NCI-H2196 (cell line): Measurements from ENCODE around the gene GID8.

Source experiments
- DNase-seq: peaks from one replicate; lab custom pipeline; 2025; ENCODE audit not compliant: unreplicated experiment; lab: John Stamatoyannopoulos, UW

GID8 gene

DNA sequence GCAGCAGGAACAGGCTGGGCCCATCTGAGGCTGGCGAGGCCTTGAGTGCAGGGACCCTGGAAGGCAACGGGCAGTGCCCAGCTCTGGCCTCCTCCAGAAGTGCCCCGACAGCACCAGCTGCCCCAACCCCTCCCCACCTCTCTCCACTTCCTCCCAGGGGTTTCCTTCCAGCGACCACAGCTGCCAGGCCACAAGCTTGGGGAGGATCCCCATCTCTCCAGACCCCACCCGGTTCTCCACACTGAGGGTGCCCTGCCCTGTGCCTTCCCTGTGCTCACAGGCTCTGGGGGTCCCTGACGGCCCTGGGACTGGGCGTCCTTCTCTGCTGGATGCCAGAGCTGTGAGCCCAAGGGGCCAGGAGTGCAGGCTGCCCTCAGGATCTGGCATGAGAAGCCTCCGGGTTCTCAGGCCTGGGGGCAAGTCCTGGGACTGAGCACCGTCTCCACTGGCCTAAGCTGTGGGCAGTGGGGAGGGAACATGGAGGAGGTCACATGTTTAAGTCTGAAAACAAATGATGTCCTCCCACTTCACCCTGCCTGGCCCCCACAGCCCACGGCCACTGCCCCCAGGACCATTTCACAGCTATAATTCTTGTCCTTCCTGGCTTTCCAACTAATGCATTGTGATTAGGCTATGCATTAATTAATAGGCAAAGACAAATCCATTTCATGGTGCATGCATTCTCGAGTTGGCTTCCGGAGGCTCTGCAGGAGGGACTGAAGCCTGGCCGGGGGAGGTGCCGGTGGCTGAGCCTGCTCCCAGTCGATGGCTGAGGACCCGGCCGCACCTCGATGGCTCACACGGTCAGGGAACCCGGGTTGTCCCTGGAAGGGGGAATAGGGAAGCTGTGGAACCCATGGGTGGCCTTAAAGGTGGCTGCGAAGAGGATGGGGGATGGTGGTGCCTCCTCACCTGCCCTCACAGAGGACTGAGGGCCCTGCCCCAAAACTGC is 44.5 kb downstream of the GID8 start:
- no peak for DNase-seq

DNA sequence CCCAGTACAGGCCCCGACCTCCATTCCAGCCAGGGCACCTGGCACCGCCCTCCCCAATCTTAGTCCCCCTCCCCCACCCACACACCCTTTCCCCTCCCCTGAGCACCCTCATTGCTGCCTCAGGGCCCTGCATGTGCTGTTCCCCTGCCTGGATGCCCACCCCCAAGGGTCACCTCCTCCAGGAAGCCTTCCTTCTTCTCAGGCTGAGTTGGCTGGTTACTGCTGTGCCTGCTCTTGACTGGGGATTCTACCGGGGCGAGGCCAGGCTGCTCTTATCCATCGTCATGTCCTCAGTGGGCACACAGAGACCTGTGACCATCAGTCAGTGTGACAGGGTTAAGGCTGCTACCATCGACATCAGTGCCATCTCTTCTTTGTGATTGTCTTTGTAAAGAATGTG is 45.3 kb downstream of the GID8 start:
- DNase-seq, result no peak

DNA sequence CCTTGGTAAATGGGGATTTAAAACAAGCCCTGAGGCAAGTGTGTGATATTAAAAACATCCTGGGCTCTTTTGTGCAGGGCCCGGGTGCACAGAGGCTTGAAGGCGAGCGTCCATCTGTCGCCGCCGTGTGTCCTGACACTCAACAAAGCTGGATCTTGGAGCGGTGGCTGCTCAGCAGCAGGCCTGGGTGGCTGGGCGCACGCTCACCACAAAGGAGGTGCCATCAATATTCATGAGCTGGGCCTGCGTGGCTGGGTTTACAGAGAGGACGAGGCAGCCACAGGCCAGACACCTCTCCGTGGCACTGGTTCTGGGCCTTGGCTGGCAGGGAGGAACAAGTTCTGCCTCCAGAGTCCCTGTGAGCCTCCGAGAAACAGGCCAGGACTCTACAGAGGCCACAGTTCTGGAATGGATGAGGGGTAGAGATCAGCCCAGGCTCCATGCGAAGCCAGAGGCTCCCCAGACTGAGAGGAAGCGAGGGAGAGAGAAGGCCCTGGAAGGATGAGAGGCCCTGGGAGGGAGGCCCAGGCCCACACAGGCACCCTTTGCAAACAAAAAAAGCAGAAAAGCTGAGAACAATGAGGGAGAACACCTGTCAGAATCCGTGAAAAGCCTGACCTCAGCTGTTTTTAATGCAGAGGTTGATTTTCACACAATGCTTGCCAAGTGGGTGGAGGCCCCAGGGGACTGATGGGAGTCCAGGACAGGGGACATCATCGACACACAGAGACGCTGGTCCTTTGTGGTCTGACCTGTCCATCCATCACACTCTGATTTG is 46.9 kb downstream of the GID8 start:
- DNase-seq, result no peak

DNA sequence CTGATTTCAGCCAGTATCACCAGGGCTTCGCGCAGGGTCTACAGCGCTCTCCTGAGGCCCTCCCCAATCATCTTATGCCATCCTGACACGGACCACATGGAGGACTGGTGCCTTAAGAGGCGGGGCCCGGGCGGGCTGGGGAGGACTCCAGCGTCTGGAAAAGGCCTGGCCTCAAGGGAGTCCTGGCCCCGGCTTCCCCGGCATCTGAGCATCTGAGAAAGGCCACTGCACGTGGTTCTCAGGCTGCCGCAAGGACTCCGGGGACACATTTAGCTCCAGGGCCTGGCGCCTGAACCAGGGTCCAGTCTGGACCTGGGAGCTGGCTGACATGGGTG is 47.5 kb downstream of the GID8 start:
- DNase-seq, result no peak

DNA sequence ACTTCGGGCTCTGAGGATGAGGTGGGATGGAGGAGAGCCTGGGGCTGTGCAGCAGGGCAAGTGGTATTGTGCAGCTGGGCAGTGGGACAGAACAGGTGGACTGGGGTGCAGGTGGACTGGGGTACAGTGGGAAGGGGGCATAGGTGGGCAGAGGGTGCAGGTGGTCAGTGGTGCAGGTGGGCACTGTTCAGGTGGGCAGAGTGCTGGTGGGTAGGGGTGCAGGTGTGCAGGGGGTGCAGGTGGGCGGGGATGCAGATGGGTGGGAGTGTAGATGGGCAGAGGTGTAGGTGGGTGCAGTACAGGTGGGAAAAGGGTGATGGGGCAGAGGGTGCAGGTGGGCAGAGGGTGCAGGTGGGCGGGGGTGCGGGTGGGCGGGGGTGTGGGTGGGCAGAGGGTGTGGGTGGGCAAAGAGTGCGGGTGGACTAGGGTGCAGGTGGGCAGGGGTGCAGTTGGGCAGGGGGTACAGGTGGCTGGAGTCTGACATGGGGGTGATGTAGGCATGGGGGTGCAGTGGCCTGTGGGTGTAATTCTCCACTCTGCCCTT is 48.4 kb downstream of the GID8 start:
- DNase-seq, result no peak

DNA sequence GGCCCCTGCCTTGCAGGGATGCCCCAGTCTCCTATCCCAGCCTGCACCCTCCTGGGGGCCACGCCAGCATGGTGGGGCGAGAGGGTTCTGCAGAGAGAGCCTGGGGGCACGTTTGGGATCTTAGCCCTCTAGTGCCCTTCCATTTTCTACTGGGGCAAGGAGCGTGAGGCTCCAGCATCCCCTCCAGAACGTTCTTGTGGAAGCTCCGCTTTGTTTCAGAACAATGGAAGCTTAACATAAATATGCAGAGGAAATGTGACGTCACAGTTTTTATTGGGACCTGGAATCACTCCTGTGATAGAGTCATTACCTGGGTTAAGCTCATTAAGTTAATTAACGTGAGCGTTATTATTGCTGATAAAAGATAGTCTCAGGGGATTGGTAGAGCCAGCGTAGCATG is 49.2 kb downstream of the GID8 start:
- DNase-seq, result no peak

DNA sequence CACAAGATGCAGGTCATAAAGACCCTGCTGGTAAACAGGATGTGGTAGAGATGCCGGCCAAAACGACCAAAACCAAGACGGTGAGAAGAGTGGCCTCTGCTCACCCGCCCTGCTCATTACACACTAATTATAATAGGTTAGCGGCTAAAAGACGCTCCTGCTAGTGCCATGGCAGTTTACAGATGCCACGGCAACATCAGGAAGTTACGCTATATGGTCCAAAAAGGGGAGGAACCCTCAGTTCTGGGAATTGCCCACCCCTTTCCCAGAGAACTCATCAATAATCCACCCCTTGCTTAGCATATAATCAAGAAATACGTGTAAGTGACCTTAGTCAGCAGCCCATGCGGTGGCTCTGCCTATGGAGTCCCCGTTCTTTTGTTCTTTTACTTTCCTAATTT is 51.3 kb downstream of the GID8 start:
- no peak for DNase-seq

DNA sequence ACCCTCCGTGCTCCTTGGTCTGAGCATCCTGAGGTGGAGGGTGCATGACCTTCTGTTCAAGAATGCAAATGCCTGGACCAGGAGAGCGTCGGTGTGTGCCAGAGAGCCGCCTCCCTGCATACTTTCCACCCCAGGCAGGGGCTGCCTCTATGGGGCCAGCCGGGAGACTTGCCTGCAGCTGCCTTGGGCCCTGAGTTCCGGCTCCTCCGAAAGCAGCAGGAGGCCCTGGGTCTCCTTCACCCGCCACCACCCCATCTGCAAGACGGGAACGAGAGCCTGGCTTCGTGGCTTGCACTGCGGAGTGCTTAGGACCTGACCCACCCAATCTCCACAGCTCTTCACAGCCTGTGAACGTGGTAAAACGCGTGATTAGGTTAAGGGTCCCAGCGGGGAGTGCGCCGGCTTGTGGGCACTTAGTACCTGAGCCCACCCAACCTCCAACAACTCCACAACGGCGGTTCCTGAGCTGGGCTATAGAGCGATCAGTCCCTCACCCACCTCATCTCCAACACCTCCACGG is 52.4 kb downstream of the GID8 start:
- no peak for DNase-seq

DNA sequence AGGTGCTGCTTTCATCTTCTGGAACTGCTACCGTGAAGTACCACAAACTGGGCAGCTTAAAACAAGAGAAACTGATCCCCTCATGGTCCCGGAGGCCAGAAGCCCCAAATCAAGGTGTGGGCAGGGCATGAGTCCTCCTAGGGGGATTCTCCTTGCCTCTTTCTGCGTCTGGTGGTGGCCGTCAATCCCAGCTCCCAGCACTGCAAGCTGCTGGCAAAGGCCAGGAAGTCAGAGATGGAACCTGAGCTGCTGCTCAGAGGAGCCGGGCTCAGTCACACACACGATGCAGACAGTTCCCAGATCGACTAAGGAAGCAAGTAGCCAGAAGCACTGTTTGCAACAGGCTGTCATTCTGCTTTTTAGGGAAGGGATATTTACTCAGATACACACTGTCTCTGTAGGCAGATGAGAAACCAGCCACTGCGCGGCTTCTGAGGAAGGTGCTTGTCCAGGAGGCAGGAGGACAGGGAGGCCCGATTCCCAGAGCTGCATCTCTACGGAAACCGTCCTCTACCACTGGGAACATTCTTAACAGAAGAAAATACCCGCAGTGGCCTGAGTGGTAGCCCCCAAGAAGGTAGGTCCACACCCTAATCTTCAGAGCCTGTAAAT is 53.4 kb downstream of the GID8 start:
- DNase-seq, result no peak

DNA sequence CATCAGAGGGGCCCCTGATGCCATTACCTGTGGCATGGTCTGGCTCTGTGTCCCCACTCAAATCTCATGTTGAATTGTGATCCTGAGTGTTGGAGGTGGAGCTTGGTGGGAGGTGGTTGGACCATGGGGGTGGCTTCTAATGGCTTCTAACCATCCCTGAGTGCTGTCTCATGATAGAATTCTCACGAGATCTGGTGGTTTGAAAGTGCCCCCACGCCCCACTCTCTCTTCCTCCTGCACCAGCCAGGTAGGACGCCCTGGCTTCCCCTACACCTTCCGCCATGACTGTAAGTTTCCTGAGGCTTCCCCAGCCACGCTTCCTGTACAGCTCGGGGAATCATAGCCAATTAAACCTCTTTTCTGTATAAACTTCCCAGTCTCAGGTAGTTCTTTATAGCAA is 53.9 kb downstream of the GID8 start:
- DNase-seq, result no peak

DNA sequence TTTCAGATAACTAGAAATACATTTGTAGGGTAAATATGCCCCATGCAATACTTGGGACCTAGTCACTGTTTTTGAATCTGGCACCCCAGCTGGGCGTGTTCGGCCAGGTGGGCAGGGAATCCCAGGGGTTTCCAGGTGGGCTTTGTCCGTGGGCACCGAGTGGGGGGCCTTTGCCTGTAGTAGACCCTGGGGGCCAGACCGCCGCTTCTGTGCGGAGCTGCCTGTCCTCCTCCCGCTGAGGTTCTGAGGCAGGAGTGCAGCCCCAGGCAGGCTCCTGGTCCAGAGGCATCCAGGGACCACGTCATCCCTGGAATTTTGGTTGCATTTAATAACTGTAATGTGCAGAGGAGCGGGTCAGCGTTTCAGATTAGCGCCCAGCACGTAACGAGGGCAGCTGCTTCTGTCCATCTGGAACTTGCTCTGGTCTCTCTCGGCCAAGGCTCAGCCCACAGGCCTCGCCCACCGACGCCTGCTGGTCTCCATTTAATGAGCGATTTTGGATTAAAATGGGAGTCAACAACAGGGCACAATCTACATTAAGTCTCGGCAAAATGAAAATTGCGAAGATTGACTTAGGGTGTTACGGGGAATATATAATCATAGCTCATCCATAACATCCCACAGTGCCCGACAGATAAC is 56.0 kb downstream of the GID8 start:
- DNase-seq, result no peak

DNA sequence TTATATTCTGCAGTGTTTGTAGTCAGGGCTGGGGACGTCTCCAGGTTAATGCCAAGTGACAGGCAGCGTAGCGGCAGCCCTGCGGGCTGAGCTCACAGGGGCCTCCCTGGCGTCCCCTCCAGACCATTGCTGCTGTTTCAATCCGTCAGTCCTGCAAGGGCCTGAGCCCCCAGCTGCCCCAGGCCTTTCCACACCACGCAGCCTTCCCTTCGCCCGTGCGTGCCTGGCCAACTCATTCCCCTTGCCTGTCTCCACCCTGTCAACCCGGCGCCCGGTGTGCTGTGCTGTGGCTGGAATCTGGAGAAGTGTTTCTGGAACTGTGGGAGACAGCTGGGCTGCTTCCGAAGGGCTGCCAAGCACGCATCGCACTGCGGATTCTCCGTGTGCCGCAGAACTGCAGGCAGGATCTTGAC is 56.9 kb downstream of the GID8 start:
- DNase-seq, result no peak

DNA sequence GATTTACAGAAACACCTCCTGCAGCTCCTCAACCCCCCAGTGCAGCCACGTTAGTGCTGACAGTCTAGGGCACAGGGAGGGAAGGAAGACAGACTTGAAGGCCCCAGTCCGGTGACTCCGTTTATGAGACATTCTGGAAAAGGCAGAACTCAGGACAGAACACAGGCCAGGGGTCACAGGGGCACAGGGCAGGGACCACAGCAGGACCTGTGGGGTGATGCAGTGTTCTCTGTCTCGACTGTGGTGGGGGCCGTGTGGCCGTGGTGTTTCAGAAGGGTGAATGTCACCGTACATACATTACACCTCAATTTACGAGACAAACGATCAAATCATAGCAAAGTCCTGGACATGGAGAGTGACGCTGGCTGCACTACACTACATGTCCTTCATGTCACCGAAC is 57.5 kb downstream of the GID8 start:
- no peak for DNase-seq

DNA sequence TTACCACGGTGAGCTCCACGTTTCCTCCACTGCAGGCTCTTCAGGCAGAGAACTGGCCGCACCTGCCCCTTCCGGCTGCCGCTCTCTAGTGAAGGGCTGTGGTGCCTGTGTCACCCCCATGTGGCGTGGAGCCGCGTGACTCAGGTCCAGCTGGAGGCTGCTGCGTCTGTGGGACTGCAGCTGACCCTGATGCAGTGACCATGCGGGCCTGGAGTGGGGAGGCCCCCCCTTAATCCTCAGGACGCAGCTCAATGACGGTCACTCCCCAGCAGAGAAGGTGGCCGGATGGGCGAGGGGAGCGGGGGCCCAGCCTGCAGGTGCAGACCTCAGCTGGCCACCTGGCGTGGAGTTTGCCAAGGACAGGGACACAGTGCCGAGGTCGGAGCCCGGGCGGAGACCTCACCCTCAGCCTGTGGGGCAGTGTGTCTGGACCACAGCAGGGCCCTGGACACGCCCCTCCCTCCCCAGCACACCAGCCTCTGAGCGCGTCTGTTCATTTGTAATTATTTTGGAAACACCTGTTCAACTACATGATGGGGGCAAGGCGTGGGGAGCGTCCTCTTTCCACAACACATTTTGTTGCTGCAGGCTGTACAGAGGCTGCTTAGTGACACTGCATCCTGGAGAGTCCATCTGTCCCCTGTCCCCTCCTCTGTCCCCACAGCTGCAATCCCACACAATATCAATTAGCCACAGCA is 58.1 kb downstream of the GID8 start:
- no peak for DNase-seq

DNA sequence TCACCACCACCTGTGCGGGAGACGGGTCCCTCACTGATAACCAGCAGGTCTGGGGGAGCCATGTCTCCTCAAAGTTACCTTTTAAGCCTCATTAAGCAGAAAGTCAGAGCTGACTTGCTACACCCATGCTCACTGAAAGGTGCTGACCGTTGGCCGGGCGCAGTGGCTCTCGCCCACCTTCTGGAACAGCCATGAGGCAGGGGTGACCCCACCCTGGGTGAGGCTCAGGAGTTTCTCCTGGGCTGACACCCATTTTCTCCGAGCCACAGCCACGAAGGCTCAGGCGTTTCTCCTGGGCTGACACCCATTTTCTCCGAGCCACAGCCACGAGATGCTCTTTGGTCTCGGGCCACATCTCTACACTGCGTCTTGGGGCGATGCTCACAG is 58.6 kb downstream of the GID8 start:
- no peak for DNase-seq

DNA sequence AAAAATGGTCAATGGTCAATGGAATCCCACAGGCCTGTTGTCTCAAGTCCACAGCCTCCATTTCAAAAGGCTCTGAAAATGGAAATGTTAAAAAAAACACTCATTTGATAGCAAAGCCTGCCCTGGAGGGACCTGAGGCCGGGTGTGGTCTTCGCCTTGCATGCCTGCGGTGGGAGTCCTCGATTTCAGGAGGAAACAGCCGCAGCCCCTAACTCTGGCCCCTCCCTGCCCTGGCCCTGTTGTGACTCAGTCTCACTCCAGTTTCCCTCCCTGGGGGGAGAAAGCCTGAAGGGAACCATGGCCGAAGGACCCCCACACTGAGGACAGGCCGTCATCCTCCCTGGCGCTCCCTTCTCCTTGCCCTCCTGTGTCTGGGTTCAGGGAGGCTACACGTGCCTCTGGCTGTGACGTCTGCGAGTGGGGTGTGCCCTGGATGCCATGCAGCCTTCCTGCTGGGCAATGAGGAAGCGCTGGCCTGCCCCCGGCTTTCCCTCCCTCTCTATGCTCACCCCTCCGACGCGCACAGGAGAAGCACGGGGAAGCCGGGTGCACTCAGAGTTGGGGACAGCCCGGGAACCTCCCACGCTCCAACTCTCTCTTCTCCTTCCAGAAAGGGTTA is 59.6 kb downstream of the GID8 start:
- no peak for DNase-seq
